ENCODE results near the gene ALAD. TPM values are rescaled to one million over a fixed set of nuclear protein-coding genes. Genes with fewer than 3 reads are reported as not detected.

The ALAD gene
- total and polyA plus RNA-seq, 2 of the 13 experiments (the other 11 are each of a cell fraction or from before 2014, with no cell fraction given), result 21.8 to 30.1 TPM

DNA sequence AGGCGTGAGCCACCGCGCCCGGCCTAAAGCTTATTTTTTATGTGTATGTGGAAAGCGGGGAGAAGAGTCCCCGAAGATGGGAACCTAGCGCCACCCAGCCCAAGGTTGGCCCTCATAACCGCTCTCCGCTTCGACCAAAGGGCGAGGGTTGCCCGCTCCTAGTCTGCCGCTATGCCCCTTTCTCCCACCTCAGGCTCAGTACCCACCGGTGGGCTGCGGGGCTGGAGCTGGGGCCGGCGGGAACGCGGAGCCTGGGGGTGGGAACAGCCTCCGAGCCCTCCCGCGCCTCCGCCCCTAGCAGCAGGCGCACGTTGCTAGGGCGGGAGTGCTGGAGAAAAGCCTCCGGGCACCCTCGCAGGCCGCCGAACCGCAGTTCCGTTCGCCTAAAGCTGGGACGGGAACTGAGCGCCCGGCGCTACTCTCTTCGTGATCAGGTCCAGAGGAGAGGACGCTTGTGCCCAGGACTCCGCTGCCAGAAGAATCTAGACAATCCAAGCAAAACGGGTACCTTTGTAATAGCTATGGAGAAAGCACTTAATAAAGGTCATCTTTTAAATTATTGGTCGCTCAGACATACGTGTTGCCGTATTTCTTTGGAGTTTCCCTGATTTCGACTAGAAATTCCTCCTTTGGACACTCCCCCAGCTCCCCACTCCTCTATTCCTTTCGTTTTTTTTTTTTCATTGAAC, 60.9 kb downstream of the ALAD start, which contains the start of gene WDR31 (continued):
- TF ChIP-seq ZSCAN30 (CRISPR knock-in tag; IDR thresholded peaks at IDR 0.05) (peak; percentile 79; the same call in 1 of the 2 replicates), ZNF746 (CRISPR knock-in tag; IDR thresholded peaks at IDR 0.05) (peak; percentile 31; the same call in 1 of the 2 replicates), NFIC (IDR thresholded peaks at IDR 0.05; ENCODE audit: low read length) (no peak), SIN3B (IDR thresholded peaks at IDR 0.05; ENCODE audit: low read length) (peak; percentile 83), MATR3 (CRISPR knock-in tag; IDR thresholded peaks at IDR 0.05) (no peak), KAT7 (CRISPR knock-in tag; IDR thresholded peaks at IDR 0.05; ENCODE audit: borderline replicate concordance) (peak; percentile 79; the same call in 1 of the 2 replicates), ZNF530 (CRISPR knock-in tag; IDR thresholded peaks at IDR 0.05; ENCODE audit: low read depth) (no peak), PHF5A (CRISPR knock-in tag; IDR thresholded peaks at IDR 0.05; ENCODE audit: low read depth, unreplicated experiment) (peak; percentile 6), NR2F6 (IDR thresholded peaks at IDR 0.05) (no peak), NR2F6 (CRISPR knock-in tag; IDR thresholded peaks at IDR 0.05) (peak; percentile 61; the same call in 1 of the 2 replicates), ISL2 (CRISPR knock-in tag; IDR thresholded peaks at IDR 0.05) (peak; percentile 82), ZNF331 (CRISPR knock-in tag; IDR thresholded peaks at IDR 0.05) (peak; percentile 92), ZNF564 (CRISPR knock-in tag; IDR thresholded peaks at IDR 0.05) (peak; percentile 90), SP2 (CRISPR knock-in tag; IDR thresholded peaks at IDR 0.05) (0 out of 2 replicates have a peak, but pooled peaks have one; percentile 26), ZFAT (CRISPR knock-in tag; conservative IDR thresholded peaks at IDR 0.05) (no peak), ZSCAN31 (CRISPR knock-in tag; IDR thresholded peaks at IDR 0.05; ENCODE audit: low read depth) (peak; percentile 90), GTF3A (CRISPR knock-in tag; conservative IDR thresholded peaks at IDR 0.05) (no peak; the same call in 1 of the 2 replicates), PTBP1 (IDR thresholded peaks at IDR 0.05; ENCODE audit: low read depth, low read length, poor library complexity, severe bottlenecking) (peak; percentile 66), ZFX (CRISPR knock-in tag; IDR thresholded peaks at IDR 0.05; ENCODE audit: low read depth) (peak; percentile 90), RAD21 (CRISPR knock-in tag; IDR thresholded peaks at IDR 0.05) (peak; percentile 58), ZKSCAN5 (CRISPR knock-in tag; IDR thresholded peaks at IDR 0.05) (no peak), CBX2 (IDR thresholded peaks at IDR 0.05; ENCODE audit: low read depth, low read length) (no peak), CBX2 (CRISPR knock-in tag; IDR thresholded peaks at IDR 0.05; ENCODE audit: low read depth) (no peak), PAX8 (CRISPR knock-in tag; IDR thresholded peaks at IDR 0.05; ENCODE audit: borderline replicate concordance) (0 out of 2 replicates have a peak, but pooled peaks have one; percentile 35), PHB2 (IDR thresholded peaks at IDR 0.05; ENCODE audit: partially characterized antibody) (no peak), ZNF3 (CRISPR knock-in tag; IDR thresholded peaks at IDR 0.05) (no peak), ZNF616 (CRISPR knock-in tag; IDR thresholded peaks at IDR 0.05; ENCODE audit: low read depth) (no peak), RARA (CRISPR knock-in tag; IDR thresholded peaks at IDR 0.05) (peak; percentile 58)
- TF ChIP-seq, protein P1, sequence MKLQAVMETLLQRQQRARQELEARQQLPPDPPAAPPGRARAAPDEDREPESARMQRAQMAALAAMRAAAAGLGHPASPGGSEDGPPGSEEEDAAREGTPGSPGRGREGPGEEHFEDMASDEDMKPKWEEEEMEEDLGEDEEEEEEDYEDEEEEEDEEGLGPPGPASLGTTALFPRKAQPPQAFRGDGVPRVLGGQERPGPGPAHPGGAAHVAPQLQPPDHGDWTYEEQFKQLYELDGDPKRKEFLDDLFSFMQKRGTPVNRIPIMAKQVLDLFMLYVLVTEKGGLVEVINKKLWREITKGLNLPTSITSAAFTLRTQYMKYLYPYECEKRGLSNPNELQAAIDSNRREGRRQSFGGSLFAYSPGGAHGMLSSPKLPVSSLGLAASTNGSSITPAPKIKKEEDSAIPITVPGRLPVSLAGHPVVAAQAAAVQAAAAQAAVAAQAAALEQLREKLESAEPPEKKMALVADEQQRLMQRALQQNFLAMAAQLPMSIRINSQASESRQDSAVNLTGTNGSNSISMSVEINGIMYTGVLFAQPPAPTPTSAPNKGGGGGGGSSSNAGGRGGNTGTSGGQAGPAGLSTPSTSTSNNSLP (IDR thresholded peaks at IDR 0.05; ENCODE audit: low read depth, low read length), result 0 out of 2 replicates have a peak, but pooled peaks have one; percentile 16
- TF ChIP-seq, protein P2, sequence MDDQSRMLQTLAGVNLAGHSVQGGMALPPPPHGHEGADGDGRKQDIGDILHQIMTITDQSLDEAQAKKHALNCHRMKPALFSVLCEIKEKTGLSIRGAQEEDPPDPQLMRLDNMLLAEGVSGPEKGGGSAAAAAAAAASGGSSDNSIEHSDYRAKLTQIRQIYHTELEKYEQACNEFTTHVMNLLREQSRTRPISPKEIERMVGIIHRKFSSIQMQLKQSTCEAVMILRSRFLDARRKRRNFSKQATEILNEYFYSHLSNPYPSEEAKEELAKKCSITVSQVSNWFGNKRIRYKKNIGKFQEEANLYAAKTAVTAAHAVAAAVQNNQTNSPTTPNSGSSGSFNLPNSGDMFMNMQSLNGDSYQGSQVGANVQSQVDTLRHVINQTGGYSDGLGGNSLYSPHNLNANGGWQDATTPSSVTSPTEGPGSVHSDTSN (CRISPR knock-in tag; IDR thresholded peaks at IDR 0.05; ENCODE audit: borderline replicate concordance), result no peak
- TF ChIP-seq, protein P3, sequence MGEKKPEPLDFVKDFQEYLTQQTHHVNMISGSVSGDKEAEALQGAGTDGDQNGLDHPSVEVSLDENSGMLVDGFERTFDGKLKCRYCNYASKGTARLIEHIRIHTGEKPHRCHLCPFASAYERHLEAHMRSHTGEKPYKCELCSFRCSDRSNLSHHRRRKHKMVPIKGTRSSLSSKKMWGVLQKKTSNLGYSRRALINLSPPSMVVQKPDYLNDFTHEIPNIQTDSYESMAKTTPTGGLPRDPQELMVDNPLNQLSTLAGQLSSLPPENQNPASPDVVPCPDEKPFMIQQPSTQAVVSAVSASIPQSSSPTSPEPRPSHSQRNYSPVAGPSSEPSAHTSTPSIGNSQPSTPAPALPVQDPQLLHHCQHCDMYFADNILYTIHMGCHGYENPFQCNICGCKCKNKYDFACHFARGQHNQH (CRISPR knock-in tag; IDR thresholded peaks at IDR 0.05), result peak; percentile 95

All from HepG2 (cell line).